CD4-positive, alpha-beta T cell treated with Interferon alpha-2 for 1 hour (primary cell): ENCODE data around the gene MERTK.
"Not testable (repeated sequence)": the region's sequence is repeated elsewhere in the genome, so short reads cannot be mapped to it uniquely, and the experiment has no call there.

ENCODE experiments used
- DNase-seq, 2 donors: peaks; one replicate each; pipeline ENCODE4 v3.0.0-alpha.2; 2020 to 2022

The MERTK gene

DNA sequence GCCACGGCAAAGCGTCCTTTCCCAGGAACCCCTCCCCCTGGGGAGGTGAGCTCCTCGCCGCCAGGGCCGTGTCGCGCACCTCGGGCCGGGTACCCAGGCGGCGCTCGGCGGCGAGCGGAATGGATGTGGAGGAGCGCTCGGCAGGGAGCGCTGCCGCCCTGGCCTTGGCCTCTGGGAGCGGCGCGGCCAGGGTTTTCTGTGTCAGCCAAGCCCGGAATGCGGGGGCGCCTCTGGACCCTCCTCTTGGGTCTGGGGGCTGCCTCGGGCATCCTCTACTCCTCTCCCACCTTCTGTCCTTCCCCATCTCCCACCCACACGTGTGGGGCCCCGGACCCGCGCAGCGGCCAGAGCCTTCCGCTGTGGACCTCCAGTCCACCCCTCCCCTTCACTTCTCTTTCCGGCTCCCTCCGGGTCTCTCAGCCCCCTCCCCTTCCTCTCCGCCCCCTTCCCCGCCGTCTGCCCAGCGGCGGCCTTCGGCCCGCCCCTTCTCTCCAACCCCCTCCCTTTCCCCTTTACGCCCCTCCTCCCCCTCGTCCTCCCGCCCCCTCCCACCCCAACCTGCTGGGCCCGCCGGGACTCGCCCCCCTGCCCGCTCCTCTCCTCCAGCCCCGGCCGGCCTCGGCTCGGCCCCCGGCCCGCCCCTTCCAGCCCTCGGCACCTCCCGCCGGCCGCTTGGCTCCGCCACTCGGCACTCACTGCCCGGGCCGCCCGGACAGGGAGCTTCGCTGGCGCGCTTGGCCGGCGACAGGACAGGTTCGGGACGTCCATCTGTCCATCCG lies at the start of gene MERTK:
MERTK (plus strand) TSS at position 684 of the 779 bp plus-strand sequence. CDS start 129 bp downstream, outside the sequence.
- DNase-seq, result peak; percentile 25 to 45

DNA sequence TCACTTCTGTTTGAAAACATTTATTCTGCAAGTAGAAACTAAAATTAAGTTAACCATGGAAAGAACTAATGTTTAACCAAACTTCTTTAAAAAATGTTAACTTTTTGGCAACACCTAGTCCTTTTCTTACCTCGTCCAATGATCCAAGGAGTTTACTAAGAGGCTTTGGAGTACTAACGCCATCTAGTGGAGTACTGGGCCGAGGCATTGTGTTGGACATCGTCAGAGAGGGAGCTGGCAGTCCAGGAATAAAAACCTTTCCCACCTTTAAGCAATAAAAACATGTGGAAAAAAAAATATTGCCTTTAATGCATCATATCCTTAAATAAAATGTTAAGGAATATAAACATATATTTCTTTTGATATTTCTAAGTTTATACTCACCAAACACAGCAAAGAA lies 47.8 kb upstream of the MERTK start:
- DNase-seq, result peak in 1 of 2 donors; percentile 16

DNA sequence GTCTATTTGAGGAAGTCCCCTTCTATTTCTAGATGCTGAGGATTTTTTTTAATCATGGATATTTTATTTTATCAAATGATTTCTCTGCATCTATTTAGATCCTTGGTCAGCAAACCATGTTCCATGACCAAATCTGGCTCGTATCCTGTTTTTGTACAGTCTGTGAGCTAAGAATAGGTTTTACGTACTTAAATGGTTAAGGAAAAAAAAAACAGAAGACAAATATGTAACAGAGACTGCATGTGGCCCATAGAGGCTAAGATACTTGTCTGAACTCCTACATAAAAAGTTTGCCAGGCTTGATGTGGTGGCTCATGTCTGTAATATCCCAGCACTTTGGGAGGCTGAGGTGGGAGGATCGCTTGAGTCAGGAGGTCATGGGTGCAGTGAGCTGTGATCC lies 45.9 kb upstream of the MERTK start:
- DNase-seq, result not testable (repeated sequence)

DNA sequence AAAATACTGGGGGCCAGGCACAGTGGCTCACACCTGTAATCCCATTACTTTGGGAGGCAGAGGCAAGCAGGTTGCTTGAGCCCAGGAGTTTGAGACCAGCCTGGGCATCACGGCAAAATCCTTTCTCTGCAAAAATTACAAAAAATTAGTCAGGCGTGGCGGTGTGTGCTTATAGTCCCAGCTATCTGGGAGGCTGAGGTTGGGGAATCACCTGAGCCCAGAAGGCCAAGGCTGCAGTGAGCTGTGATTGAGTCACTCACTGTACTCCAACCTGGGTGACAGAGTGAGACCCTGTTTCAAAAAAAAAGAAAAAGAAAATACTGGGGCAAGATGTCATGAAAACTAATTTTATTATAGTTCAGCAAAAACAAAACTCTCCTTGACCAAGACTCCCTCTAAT lies 38.4 kb upstream of the MERTK start:
- not testable (repeated sequence) for DNase-seq

DNA sequence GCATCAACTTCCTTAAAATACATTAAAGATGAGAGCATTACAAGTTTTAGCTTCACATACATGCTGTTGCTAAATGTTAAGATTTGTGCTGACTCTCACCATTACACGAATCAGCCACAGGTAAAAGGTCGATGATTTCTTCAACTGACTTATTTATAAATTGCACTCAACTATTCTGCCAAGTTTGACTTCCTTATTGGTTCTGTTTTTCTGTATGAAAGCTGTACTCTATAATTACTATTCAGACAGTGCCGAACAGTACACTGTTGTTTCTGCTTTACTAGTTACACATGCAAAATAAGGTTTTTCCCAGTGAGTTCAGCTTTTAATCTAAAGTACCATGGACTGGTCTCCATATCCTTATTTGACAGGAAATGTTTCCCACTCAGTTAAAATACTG lies 33.3 kb upstream of the MERTK start:
- not testable (repeated sequence) for DNase-seq

DNA sequence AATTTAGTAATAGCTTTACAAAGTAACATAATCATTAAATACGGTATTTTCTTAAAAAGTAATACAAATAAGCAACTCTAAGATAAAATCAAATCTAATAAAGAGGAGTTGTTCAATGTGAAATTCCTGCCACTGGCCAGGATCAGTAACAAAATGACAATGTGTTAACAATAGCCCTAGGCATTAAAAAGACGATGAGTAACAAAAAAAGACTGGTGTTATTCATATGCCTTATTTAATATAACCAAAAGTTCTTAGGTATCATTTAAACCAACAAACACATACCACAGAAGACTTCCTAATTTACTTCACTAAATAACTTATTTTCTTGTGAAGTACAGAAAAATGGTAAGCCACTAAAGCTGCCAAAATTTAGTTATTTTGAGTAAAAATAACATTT lies 25.6 kb upstream of the MERTK start:
- not testable (repeated sequence) for DNase-seq

DNA sequence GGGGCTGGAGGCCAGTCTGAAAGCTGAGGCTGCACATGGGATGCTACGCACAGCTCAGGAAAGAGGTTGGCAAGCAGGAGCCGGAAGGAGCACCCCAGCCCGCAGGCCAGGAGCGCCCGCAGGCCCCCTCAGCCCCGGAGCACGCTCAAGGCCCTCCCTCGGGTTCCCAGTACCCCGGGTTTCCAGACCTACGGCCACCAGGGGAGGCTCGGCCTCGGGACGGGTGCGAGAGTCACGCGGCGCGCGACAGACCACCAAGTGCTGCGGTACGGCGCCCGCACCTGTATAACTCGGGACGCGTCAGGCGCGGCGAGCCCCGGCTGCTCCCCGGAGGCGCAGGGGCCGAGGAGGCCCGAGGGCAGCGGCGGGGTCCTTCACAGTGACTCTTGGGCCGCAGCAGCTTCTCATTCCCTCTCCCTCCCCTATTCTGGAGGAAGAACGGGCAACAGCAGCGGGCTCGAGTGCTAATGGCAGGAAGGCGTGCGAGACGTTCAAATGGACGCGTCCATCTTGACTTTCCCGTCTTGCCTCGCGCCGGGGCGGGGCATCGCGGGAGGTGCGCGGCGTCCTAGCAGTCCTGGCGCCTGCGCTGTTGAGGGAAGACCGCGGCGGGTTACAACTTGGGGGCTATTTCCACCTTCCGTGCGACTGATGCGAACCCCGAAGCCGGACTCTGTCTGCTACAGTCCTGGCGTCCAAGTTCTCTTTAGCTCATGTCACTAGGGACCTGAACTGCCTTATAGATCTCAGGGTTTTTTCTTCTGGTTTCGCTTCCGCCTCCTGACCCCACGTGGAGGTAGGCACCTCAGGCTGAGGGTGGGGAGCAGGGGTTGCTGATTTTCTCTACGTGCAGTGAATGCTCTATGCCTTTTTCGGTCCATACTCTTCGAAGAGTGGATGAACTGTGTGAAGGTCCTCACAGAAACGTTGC lies 14.5 kb upstream of the MERTK start, which contains the start of gene ANAPC1:
ANAPC1 (minus strand) TSS at position 533 of the 931 bp plus-strand sequence. CDS start 3,368 bp downstream, outside the sequence.
- peak; percentile 78 to 85 for DNase-seq

DNA sequence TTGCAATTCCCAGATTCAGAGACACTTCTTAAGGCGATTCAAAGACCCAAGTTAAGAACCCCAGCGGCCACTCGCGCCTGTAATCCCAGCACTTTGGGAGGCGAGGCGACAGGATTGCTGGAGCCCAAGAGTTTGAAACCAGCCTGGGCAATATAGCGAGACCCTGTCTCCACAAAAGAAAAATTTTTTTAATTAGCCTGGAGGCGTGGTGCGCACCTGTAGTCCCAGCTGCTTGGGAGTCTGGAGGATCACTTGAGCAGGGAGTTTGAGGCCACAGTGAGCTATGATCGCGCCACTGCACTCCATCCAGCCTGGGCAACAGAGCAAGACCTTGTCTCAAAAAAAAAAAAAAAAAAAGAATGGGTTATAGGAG lies 13.8 kb upstream of the MERTK start:
- no peak for DNase-seq

DNA sequence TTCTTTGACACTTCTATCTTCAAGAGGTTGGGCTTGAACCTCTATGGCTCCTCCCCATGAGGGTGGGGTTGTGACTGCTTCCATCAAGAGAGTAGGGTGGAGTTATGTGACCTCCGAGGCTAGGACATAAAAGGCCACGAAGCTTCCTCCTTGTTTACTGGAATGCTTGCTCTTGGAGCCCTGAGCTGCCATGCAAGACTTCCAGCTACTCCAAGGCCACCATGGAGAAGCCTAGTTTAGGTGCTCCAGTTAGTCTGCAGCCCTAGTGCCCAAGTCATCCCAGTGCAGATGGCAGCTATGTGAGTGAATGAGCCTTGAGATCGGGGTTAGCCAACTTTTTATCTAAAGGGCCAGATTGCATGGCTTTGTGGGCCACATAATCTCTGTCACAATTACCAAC lies 2.4 kb upstream of the MERTK start:
- DNase-seq, result no peak

DNA sequence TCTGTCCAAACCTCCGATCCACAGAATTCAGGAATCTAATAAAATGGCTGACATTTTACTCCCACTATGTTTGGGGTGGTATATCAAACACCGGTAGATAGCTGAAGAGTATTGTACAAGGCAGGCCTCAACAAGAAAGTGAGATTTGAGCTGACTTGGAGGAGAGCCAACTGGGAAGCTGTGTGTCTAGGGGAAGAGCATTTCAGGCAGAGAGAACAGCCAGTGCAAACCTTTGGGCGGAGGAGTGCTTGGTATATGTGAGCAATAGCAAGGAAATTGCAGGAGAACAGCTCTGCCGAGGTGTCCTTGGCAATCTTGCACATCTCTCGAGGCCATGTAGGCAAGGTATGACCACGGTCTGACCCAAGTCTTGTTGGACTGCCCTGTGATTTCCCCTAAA lies 1.8 kb upstream of the MERTK start:
- DNase-seq, result no peak

DNA sequence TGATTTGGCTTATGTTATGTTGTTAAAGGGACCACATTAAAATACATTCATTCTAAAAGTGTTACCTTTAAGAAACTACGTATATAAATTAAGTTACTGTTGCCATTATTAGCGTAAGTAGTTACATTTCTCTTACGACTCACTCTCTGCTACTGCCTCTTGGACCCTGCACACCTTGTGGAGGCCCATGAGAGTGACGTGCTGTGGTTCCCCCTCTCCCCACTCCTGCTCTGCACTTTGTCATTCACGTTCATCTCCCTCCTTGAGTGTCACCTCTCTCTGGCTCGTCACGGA lies 830 bp upstream of the MERTK start:
- no peak for DNase-seq

DNA sequence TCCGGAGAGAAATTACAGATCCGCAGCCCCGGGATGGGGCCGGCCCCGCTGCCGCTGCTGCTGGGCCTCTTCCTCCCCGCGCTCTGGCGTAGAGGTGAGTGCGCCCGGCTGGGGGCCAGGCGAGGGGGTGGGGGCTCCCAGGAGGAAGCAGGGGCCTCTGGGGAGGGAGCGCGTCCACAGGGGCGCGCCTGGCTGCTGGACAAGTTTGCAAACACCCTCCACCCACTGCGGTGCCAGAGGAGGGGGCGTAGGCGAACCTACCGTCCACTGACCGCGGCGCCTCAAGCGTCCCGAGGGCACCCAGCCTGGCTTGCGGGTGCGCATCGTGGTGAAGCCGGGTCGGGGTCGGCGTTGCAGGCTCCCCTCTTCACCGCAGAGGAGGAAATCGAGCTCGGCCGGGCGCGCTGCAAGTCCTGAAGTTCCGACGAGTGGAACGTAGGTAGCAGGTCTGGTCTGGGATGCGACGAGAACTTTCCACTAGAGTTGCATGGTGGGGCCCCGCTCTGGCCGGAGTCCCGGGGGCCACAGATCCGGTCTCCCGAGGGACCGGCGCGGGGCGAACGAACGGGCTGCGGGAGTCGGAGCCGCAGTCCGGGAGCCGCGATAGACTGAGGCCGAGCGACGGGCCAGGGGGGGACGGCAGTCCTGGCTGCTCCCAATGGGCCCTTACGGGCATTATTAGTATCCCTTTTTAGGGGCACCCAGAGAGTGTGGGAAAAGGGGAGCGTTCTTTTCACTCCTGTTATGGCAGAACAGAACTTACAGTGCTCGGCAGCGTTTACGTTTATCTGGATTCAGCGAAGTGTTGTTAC lies 502 bp downstream of the MERTK start:
- peak in 1 of 2 donors; percentile 14 for DNase-seq

DNA sequence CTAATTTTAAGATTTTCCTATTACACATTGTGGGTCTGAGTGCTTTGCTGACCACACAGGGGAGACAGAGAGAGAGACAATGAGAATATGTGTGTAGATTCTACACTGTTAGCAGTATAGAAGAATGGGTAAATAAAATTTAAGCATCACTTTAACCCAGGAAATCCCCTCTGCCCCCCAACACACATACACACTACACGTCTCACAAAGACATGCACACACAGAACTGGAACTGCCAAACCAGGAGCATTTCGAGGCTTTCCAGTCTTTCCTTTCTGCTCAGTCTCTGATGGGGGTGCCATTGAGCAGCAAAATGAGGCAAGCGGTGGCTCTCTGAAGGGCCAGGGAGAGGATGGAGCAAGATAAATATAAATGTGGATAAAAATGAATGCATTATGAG lies 2.5 kb downstream of the MERTK start:
- DNase-seq, result no peak

DNA sequence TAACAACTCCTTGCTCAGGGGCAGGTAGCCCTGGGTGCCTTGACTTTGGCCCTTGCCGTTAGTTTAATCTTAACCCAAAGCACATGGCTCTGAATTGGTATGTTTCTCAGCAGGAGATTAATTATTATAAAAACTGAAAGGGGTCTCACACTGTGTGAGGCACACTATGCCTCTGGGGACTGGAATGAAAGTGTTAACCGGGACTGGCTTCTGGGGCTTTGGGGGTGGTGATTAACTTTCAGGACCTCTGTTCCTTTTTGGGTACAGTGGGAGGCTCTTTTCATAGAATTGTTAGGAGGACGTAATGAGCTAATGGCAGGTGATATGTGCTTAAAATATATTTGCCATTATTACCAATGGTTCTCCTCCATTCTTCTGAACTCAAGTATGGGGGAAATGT lies 5.1 kb downstream of the MERTK start:
- no peak for DNase-seq

DNA sequence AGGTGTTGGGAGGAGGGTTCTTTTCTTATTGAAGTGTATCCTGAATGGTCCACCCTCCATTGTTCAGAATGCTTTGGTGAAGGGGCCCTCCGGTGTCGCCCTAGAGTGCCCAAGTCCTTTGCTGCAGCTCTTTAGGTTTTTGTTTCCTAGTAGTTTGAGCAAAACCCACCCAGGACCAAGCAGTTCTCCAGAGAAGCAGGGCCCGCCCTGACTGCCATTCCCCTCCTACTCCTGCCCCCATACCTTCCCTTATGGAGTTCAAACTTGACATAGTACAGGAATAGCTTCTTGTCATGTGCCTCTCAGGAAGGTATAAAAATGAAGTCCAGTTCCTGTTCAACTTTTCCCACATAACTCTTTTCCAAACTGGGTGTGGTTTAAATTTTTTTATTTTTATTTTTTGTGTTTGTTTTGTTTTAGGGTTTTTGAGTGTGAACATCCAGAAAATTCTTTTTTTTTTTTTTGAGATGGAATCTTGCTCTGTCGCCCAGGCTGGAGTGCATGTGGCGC lies 5.6 kb downstream of the MERTK start:
- DNase-seq, result no peak

DNA sequence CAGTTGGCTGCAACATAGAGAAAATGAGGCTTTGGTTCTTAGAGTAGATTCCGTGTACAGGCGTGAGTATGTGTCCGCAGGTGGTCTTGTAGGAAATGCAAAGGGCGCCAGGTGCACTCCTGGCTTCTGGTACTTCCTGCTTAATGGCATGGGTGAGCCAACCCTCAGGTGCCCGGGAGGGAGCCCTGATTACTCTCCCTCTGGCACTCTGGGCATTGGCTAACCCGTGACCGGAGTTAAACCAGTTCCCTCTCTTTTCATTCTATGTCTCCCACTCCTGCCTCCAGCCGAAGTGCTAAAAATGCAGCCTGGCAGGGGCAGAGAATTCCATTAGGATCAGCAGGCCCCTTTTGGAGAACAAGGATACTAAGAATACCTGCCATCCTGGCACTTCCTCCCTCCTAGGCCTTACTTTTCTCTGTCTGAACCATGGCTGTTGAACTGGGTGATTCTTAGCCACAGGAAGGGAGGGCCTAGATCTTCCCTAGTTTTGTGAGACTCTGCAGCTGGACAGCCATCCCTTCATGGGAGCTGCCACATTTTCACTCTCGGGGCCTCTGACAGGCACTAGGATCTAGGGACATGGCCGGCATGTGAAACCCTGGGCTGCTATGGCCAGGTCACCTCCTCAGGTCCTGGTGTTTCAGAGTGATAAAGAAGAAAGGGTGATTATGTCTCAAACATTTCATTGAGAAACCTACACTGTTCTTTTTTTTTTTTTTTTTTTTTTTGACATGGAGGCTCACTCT lies 6.5 kb downstream of the MERTK start:
- DNase-seq, result no peak

DNA sequence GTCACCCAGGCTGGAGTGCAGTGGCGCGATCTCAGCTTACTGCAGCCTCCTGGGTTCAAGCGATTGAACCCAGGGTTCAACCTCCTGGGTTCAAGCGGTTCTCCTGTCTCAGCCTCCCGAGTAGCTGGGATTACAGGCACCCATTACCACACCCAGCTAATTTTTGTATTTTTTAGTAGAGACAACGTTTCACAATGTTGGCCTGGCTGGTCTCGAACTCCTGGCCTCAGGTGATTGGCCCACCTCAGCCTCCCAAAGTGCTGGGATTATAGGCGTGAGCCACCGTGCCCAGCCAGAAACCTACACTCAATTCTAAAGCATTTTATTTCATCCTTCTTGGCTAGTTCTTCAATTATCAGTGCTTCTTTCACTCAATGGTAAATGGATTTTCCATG lies 7.1 kb downstream of the MERTK start:
- DNase-seq, result not testable (repeated sequence)

DNA sequence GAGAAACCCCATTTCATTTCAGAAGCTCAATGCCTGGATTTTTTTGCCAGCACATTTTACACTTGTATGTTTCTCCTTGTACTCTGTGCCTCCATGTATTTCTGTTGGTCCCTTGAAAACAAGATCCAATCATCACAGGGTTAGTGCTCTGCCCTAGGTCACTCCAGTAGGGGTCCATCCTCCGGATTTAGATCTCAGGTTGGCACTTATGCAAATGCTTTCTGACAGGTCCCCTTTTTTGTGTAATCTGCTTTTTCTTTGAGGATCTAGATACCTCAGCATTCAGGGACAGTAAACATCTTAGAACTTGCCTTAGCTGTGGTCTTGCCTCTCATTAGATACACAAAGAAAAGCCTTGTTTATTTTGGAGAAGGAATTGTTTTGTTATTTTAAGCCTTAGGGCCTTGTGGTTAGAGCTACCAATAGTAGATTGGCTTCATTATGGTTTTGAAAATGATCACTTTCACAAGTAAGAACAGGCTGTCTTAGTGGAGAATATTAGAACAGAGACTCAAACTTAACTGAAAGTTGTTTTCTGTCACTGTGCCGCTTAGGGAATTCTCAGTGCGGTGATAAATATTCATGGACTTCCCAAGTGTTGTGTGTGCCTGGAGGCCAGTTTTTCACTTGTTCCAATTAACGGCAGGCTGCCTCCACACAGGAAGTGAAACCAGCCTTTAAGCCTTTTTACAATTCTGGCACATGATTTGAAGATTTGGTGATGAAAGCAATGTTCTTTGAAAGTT lies 7.8 kb downstream of the MERTK start:
- DNase-seq, result peak in 1 of 2 donors; percentile 7

DNA sequence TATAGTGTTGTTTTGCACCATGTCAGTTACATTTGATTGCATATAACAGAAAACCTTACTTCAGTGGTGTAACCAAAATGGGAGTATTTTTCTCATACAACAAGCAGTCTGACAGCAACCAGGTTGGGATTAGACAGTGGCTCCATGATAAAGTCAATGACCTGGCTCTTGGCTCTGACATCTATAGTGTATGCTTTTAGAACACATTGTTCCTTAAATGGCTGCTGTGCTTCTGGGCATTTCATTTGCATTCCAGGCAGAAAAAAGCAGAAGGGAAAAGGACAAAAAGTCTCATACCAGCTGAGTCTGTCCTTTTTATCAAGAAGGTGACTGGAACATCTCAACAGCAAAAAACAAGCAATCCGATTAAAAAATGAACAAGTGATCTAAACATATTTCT lies 10.2 kb downstream of the MERTK start:
- DNase-seq, result no peak

DNA sequence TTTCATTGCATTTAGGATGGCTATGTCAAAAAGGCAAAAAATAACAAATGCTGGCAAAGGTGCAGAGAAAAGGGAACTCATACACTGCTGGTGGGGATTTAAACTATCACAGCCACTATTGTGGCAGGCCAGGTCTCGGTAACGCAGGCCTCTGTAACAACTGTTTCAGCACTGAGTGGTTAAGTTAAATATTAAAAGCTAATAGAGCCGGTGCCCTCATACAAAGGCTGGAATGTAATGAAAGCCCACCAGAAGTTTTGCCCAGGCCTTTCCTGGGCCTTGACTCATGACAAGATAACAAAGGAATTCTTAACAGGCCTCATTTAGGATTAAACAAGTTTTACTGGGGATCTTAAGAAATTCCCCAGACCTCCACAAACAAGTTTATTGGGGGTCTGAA lies 10.7 kb downstream of the MERTK start:
- DNase-seq, result no peak

DNA sequence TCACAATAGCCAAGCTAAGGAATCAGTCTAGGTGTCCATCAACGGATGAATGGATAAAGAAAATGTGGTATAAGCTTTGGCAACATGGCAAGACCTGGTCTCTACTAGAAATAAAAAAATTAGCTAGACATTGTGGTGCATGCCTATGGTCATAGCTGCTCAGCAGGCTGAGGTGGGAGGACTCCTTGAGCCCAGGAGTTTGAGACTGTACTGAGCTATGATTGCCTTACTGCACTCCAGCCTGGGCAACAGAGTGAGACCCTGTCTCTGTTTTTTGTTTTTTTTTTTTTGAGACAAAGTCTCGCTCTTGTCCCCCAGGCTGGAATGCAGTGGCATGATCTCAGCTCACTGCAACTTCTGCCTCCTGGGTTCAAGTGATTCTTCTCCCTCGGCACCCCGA lies 11.6 kb downstream of the MERTK start:
- DNase-seq, result not testable (repeated sequence)
